MM.1S (cell line): ENCODE measurements around the gene CLMN.

ENCODE experiments used
- EZH2 ChIP-seq: fragments of 300-600 bp; sonication (generic); optimal IDR thresholded peaks from 2 replicates; pipeline ENCODE3; 2017; ENCODE audit warnings: low read depth, mild to moderate bottlenecking, antibody characterized with exemption, low read length, mixed read lengths
- EZH2phosphoT487 ChIP-seq: fragments of 300-600 bp; sonication (generic); IDR thresholded peaks from 2 replicates; pipeline ENCODE4 v1.6.1; 2018; ENCODE audit warnings: antibody characterized with exemption, low read length
- TF ChIP-seq, protein P1 (sequence below): fragments of 300-600 bp; sonication (generic); IDR thresholded peaks from 2 replicates; pipeline ENCODE4 v1.5.1; 2016; ENCODE audit warnings: antibody characterized with exemption, low read length, mixed read lengths

DNA sequence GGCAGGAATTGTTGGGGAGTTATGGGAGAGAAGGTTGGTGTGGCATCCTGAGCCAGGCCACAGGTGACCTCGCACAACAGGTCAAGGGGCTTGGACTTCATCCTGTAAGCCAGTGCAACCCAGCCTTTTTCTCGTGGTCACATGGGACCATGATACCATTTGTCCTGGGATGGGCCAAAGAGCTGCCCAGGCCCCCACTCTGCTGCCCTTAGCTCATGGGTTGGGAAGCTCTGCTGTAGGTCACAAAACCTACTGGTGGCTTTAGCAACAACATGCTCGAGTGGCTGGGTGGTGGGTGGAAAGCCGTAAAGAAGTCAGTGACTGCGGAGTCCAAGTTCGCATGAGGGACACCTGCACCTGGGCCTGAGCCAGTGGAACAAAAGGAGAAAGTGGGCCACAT lies 4.6 kb downstream of the CLMN start:
- TF ChIP-seq, protein P1, sequence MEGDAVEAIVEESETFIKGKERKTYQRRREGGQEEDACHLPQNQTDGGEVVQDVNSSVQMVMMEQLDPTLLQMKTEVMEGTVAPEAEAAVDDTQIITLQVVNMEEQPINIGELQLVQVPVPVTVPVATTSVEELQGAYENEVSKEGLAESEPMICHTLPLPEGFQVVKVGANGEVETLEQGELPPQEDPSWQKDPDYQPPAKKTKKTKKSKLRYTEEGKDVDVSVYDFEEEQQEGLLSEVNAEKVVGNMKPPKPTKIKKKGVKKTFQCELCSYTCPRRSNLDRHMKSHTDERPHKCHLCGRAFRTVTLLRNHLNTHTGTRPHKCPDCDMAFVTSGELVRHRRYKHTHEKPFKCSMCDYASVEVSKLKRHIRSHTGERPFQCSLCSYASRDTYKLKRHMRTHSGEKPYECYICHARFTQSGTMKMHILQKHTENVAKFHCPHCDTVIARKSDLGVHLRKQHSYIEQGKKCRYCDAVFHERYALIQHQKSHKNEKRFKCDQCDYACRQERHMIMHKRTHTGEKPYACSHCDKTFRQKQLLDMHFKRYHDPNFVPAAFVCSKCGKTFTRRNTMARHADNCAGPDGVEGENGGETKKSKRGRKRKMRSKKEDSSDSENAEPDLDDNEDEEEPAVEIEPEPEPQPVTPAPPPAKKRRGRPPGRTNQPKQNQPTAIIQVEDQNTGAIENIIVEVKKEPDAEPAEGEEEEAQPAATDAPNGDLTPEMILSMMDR = no peak
- TF ChIP-seq EZH2phosphoT487 (no peak), EZH2 (no peak)
